HEK293T (cell line): ENCODE measurements around the gene SRGAP1.

ENCODE experiments used
- CTCF ChIA-PET: fragments of 350-600 bp; formaldehyde crosslinking; extraction: SDS; loops from one replicate; lab custom pipeline; 2021; ENCODE audit warnings: antibody characterized with exemption, inconsistent platforms; lab: Yijun Ruan, JAX
- POLR2A ChIA-PET: fragments of 350-600 bp; formaldehyde crosslinking; extraction: SDS; loops from one replicate; lab custom pipeline; 2020; ENCODE audit warnings: antibody characterized with exemption, inconsistent platforms; lab: Yijun Ruan, JAX
- DNase-seq: peaks from one replicate; pipeline ENCODE4 v3.0.0; 2012; ENCODE audit warnings: mixed read lengths; ENCODE audit errors: extremely low spot score
- ARNT ChIP-seq: fragments of 450-650 bp; IDR thresholded peaks from 2 replicates; pipeline ENCODE4 v1.6.1; 2017; ENCODE audit warnings: mild to moderate bottlenecking
- BHLHE40 ChIP-seq: fragments of 450-650 bp; IDR thresholded peaks from 2 replicates; pipeline ENCODE4 v1.6.1; 2016; ENCODE audit warnings: mild to moderate bottlenecking, moderate library complexity, borderline replicate concordance
- CTBP1 ChIP-seq: fragments of 450-650 bp; IDR thresholded peaks from 2 replicates; pipeline ENCODE4 v1.6.1; 2016; ENCODE audit warnings: borderline replicate concordance
- ELF4 ChIP-seq: fragments of 450-650 bp; IDR thresholded peaks from 2 replicates; pipeline ENCODE4 v1.6.1; 2017; ENCODE audit warnings: antibody characterized with exemption
- FOXA1 ChIP-seq: fragments of 450-650 bp; IDR thresholded peaks from 2 replicates; pipeline ENCODE4 v1.6.1; 2016; ENCODE audit warnings: mild to moderate bottlenecking
- FOXK2 ChIP-seq: fragments of 450-650 bp; IDR thresholded peaks from 2 replicates; pipeline ENCODE4 v1.6.1; 2016; ENCODE audit warnings: mild to moderate bottlenecking
- FOXM1 ChIP-seq: fragments of 450-650 bp; IDR thresholded peaks from 2 replicates; pipeline ENCODE4 v1.6.1; 2017; ENCODE audit warnings: mild to moderate bottlenecking, borderline replicate concordance
- HDGF ChIP-seq: fragments of 450-650 bp; IDR thresholded peaks from 2 replicates; pipeline ENCODE4 v1.6.1; 2017; ENCODE audit warnings: antibody characterized with exemption, borderline replicate concordance
- L3MBTL2 ChIP-seq: fragments of 450-650 bp; conservative IDR thresholded peaks from 2 replicates; pipeline ENCODE4 v1.6.1; 2016; ENCODE audit warnings: mild to moderate bottlenecking
- LEF1 ChIP-seq: fragments of 450-650 bp; IDR thresholded peaks from 2 replicates; pipeline ENCODE4 v1.6.1; 2017; ENCODE audit warnings: mild to moderate bottlenecking, borderline replicate concordance
- NFRKB ChIP-seq: fragments of 450-650 bp; IDR thresholded peaks from 2 replicates; pipeline ENCODE4 v1.6.1; 2016; ENCODE audit warnings: mild to moderate bottlenecking, moderate library complexity
- SP1 ChIP-seq: fragments of 450-650 bp; IDR thresholded peaks from 2 replicates; pipeline ENCODE4 v1.6.1; 2017
- SUZ12 ChIP-seq: fragments of 450-650 bp; IDR thresholded peaks from 2 replicates; pipeline ENCODE4 v1.6.1; 2016; ENCODE audit warnings: mild to moderate bottlenecking
- TARDBP ChIP-seq: fragments of 450-650 bp; IDR thresholded peaks from 2 replicates; pipeline ENCODE4 v1.6.1; 2016
- ZNF384 ChIP-seq: fragments of 450-650 bp; IDR thresholded peaks from 2 replicates; pipeline ENCODE4 v1.6.1; 2016
- TF ChIP-seq, protein P1 (sequence below): fragments of 450-650 bp; IDR thresholded peaks from 2 replicates; pipeline ENCODE4 v1.6.1; 2016

SRGAP1 gene

DNA sequence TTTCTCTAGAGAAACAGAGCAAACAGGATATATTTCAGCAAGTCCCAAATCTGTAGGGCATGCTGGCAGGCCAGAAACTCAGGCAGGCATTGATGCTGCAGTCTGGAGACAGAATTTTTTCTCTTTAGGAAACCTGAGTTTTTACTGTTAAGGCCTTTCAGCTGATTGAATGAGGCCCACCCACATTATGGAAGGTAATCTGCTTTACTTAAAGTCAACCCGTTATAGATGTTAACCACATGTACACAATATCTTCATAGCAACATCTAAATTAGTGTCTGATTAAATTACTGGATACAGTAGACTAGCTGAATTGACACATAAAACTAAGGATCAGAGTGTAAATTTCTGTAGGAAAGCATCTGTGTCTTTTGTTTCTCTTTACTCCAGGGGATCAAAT, 65.2 kb downstream of the SRGAP1 start:
- ChIA-PET POLR2A (no interaction called here), CTCF (interaction anchor here (0.6 kb wide), 1 partner anchor 188 kb away, joined by 3 read pairs; no protein-coding TSS in a partner anchor)
- TF ChIP-seq, protein P1, sequence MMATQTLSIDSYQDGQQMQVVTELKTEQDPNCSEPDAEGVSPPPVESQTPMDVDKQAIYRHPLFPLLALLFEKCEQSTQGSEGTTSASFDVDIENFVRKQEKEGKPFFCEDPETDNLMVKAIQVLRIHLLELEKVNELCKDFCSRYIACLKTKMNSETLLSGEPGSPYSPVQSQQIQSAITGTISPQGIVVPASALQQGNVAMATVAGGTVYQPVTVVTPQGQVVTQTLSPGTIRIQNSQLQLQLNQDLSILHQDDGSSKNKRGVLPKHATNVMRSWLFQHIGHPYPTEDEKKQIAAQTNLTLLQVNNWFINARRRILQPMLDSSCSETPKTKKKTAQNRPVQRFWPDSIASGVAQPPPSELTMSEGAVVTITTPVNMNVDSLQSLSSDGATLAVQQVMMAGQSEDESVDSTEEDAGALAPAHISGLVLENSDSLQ = no peak
- TF ChIP-seq CTBP1 = no peak
- no peak for TF ChIP-seq FOXM1
- no peak for TF ChIP-seq ELF4
- no peak for TF ChIP-seq LEF1
- no peak for TF ChIP-seq NFRKB
- TF ChIP-seq FOXK2 = no peak
- no peak for TF ChIP-seq SP1
- TF ChIP-seq BHLHE40 = no peak
- no peak for TF ChIP-seq L3MBTL2
- no peak for DNase-seq

- ChIA-PET POLR2A (no interaction called here), CTCF (interaction anchor here (0.7 kb wide), 1 partner anchor 978 kb away, joined by 5 read pairs; no protein-coding TSS in a partner anchor)
- DNase-seq = no peak
- TF ChIP-seq ZNF384 = no peak
- no peak for TF ChIP-seq SP1
- TF ChIP-seq CTBP1 = no peak
- no peak for TF ChIP-seq BHLHE40
- TF ChIP-seq FOXM1 = no peak
- no peak for TF ChIP-seq L3MBTL2
- TF ChIP-seq NFRKB = no peak
- TF ChIP-seq, protein P1 = no peak
These were observed 66.8 kb downstream of the SRGAP1 start for GRCh38 chr12:63911341-63911740.

DNA sequence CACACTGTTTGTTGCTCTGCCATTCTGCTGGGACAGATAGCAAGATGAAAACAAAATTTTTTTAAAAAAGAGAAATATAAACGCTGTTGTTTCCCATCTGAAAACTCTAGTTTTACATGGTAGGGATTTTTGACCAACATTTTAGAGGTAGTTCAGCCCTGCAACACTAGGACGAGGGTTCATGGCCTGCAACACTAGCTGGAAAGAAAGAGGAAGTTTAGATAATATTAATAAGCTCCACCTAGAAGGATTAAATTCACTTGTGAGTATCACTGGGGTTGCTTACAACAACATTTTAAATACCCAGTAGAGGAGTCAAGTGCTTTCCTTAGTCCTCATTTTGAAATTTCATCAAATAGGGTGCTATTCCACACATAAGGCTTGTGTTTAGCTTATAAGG, 68.2 kb downstream of the SRGAP1 start:
- no peak for DNase-seq
- ChIA-PET CTCF (interaction anchor here (1.0 kb wide), 1 partner anchor 15 kb away, joined by 3 read pairs; no protein-coding TSS in a partner anchor), POLR2A (no interaction called here)
- TF ChIP-seq L3MBTL2 (no peak), FOXA1 (no peak), TARDBP (no peak), ZNF384 (no peak), FOXM1 (no peak), SP1 (no peak), HDGF (no peak), NFRKB (no peak), BHLHE40 (no peak), SUZ12 (no peak)
- TF ChIP-seq, protein P1 = no peak

GRCh38 chr12:63913929-63914328, 69.4 kb downstream of the SRGAP1 start:
- no peak for DNase-seq
- TF ChIP-seq SUZ12 = no peak
- no peak for TF ChIP-seq CTBP1
- no peak for TF ChIP-seq SP1
- no peak for TF ChIP-seq HDGF
- no peak for TF ChIP-seq ZNF384
- TF ChIP-seq NFRKB = no peak
- no peak for TF ChIP-seq TARDBP
- no peak for TF ChIP-seq FOXK2
- no peak for TF ChIP-seq FOXA1
- TF ChIP-seq, protein P1 = no peak
- TF ChIP-seq BHLHE40 = no peak
- no peak for TF ChIP-seq FOXM1
- CTCF ChIA-PET = no interaction called here
- POLR2A ChIA-PET = interaction anchor here (0.7 kb wide), 1 partner anchor 21 kb away, joined by 3 read pairs; no protein-coding TSS in a partner anchor

DNA sequence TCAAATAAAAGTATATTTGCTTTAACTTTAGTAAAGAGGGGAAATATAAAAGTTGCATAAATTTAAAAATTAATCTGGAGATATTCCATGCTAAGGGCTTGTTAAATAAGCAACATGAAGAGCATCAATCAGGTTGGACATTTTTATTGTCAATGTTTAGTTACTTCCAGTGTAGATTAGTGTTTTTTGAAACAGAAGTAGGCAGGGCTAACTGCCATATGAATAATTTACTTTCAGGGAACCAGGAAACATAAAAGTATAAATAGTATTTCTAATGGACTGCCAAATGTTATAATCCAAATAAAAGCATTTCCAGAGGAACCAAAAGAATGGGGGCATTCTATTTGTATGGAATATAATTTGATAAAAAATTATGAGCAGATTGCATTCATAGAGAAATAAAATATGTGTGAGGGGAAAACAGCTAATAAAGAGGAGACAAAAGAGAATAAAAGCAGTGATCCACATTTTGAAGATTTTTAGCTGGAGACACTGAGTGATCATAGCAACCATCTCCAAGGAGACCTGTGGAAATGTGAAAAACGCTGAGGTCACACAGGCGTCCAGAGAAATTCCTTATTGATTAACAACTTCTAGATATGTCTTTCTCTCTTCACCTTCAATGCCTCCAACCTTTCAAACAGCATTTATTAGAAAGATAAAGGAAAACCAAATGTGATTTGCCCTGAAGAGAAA, 70.8 kb downstream of the SRGAP1 start:
- CTCF ChIA-PET = no interaction called here

More for the DNA sequence above, 70.8 kb downstream of the SRGAP1 start:
- TF ChIP-seq FOXA1 = no peak
- TF ChIP-seq, protein P1 = peak; percentile 90
- peak; percentile 90 for TF ChIP-seq ARNT
- POLR2A ChIA-PET = no interaction called here
- DNase-seq = peak; percentile 19
